Measurements from ENCODE around the gene KRT26. TPM values are rescaled to one million over a fixed set of nuclear protein-coding genes. Genes with fewer than 3 reads are reported as not detected.

Gene KRT26
- total RNA-seq, 1 experiment from 2014 or later, result not detected

- Histone ChIP-seq H3K36me3 (ENCODE audit: insufficient read depth, low read length, poor library complexity, severe bottlenecking) (no peaks in the 10 kb centered on the region), H3K27me3 (replicated peaks; ENCODE audit: insufficient read depth, low read depth, low read length, poor library complexity) (no peaks in the 10 kb centered on the region), H3K4me1 (ENCODE audit: insufficient read depth, low read length, poor library complexity, severe bottlenecking) (no peaks in the 10 kb centered on the region), H3K4me3 (ENCODE audit: low read depth, low read length, poor library complexity, severe bottlenecking) (no peak overlapping the region), H3K9me3 (ENCODE audit: low read depth, low read length, poor library complexity, severe bottlenecking) (no peaks in the 10 kb centered on the region), H3K27ac (ENCODE audit: low read depth, low read length, poor library complexity, severe bottlenecking) (no peak overlapping the region)
- intact Hi-C loops (cut with micrococcal nuclease; ENCODE audit: unreplicated experiment), result no loop called here
- BruUV-seq (replicated peaks), result no TSS peak
- TF ChIP-seq EZH2 (IDR thresholded peaks at IDR 0.05; ENCODE audit: borderline replicate concordance, low read depth, low read length, poor library complexity, severe bottlenecking), result no peak
- TF ChIP-seq CTCF (conservative IDR thresholded peaks at IDR 0.05; ENCODE audit: low read depth, low read length), result no peak
- ChIA-PET CTCF (no interaction called here), POLR2A (ENCODE audit: low non-redundant PET) (no interaction called here)
- no peak for DNase-seq (ENCODE audit: low spot score)
Observed at GRCh38 chr17:40796846-40797245, 24.8 kb upstream of the KRT26 start.

- Histone ChIP-seq H3K9me3 (ENCODE audit: low read depth, low read length, poor library complexity, severe bottlenecking) (no peaks in the 10 kb centered on the region), H3K36me3 (ENCODE audit: insufficient read depth, low read length, poor library complexity, severe bottlenecking) (no peaks in the 10 kb centered on the region), H3K4me1 (ENCODE audit: insufficient read depth, low read length, poor library complexity, severe bottlenecking) (no peaks in the 10 kb centered on the region), H3K4me3 (ENCODE audit: low read depth, low read length, poor library complexity, severe bottlenecking) (no peak overlapping the region), H3K27ac (ENCODE audit: low read depth, low read length, poor library complexity, severe bottlenecking) (no peak overlapping the region), H3K27me3 (replicated peaks; ENCODE audit: insufficient read depth, low read depth, low read length, poor library complexity) (no peaks in the 10 kb centered on the region)
- DNase-seq (ENCODE audit: low spot score), result no peak
- ChIA-PET POLR2A (ENCODE audit: low non-redundant PET) (no interaction called here), CTCF (no interaction called here)
- no TSS peak for BruUV-seq (replicated peaks)
- intact Hi-C loops (cut with micrococcal nuclease; ENCODE audit: unreplicated experiment), result no loop called here
- TF ChIP-seq EZH2 (IDR thresholded peaks at IDR 0.05; ENCODE audit: borderline replicate concordance, low read depth, low read length, poor library complexity, severe bottlenecking), result no peak
- TF ChIP-seq CTCF (conservative IDR thresholded peaks at IDR 0.05; ENCODE audit: low read depth, low read length), result no peak
Observed at GRCh38 chr17:40795019-40795667, 23.1 kb upstream of the KRT26 start.

- no peak for TF ChIP-seq EZH2 (IDR thresholded peaks at IDR 0.05; ENCODE audit: borderline replicate concordance, low read depth, low read length, poor library complexity, severe bottlenecking)
- no peak for TF ChIP-seq CTCF (conservative IDR thresholded peaks at IDR 0.05; ENCODE audit: low read depth, low read length)
- no peaks in the 10 kb centered on the region for H3K4me1 ChIP-seq (ENCODE audit: insufficient read depth, low read length, poor library complexity, severe bottlenecking)
- ChIA-PET POLR2A (ENCODE audit: low non-redundant PET) (no interaction called here), CTCF (no interaction called here)
- H3K4me3 ChIP-seq (ENCODE audit: low read depth, low read length, poor library complexity, severe bottlenecking), result no peak overlapping the region
- H3K36me3 ChIP-seq (ENCODE audit: insufficient read depth, low read length, poor library complexity, severe bottlenecking), result no peaks in the 10 kb centered on the region
- no peak overlapping the region for H3K27ac ChIP-seq (ENCODE audit: low read depth, low read length, poor library complexity, severe bottlenecking)
- DNase-seq (ENCODE audit: low spot score), result no peak
- BruUV-seq (replicated peaks), result no TSS peak
- intact Hi-C loops (cut with micrococcal nuclease; ENCODE audit: unreplicated experiment), result no loop called here
- no peaks in the 10 kb centered on the region for H3K27me3 ChIP-seq (replicated peaks; ENCODE audit: insufficient read depth, low read depth, low read length, poor library complexity)
- no peaks in the 10 kb centered on the region for H3K9me3 ChIP-seq (ENCODE audit: low read depth, low read length, poor library complexity, severe bottlenecking)
Observed at GRCh38 chr17:40794466-40794865, 22.5 kb upstream of the KRT26 start.

All from A673 (cell line).